Upper lobe of left lung (tissue), 6 donors: ENCODE data around the gene ATP8B1. TPM values are rescaled to one million over a fixed set of nuclear protein-coding genes. Genes with fewer than 3 reads are reported as not detected.
"Not testable (repeated sequence)": the region's sequence is repeated elsewhere in the genome, so short reads cannot be mapped to it uniquely, and the experiment has no call there.

Experiments used
- ATAC-seq, 2 donors: fragments of 200-7000 bp; cut with Tn5 transposase; one replicate each; pipeline ENCODE4 v1.9.1; 2022; ENCODE audit warnings: mild to moderate bottlenecking in 2 of 2, moderate library complexity in 2 of 2; ENCODE audit not compliant: low FRiP score in 2 of 2
- DNase-seq, 2 donors: peaks; one replicate each; pipeline ENCODE4 v3.0.0-alpha.2; 2019 to 2020
- H3K27ac ChIP-seq, 4 donors: fragments of 200-600 bp; sonication (generic); one replicate each; pipeline ENCODE4 v1.5.1; 2016 to 2019
- H3K27me3 ChIP-seq, 4 donors: fragments of 200-600 bp; sonication (generic); one replicate each; pipeline ENCODE4 v1.5.1; 2017 to 2019
- H3K36me3 ChIP-seq, 4 donors: fragments of 200-600 bp; sonication (generic); one replicate each; pipeline ENCODE4 v1.5.1; 2016 to 2019
- H3K4me1 ChIP-seq, 4 donors: fragments of 200-600 bp; sonication (generic); one replicate each; pipeline ENCODE4 v1.5.1; 2018 to 2019
- H3K4me3 ChIP-seq, 4 donors: fragments of 200-600 bp; sonication (generic); one replicate each; pipeline ENCODE4 v1.5.1; 2017 to 2019; ENCODE audit warnings: mild to moderate bottlenecking in 2 of 4, moderate library complexity in 1 of 4
- H3K9me3 ChIP-seq, 4 donors: fragments of 200-600 bp; sonication (generic); one replicate each; pipeline ENCODE4 v1.5.1; 2018 to 2019
- CTCF ChIP-seq, 6 experiments: fragments of 450-650 bp in 4 of 6; fragments of 200-600 bp in 2 of 6; sonication (generic) in 2 of 6; IDR thresholded peaks; one replicate each; pipeline ENCODE4 v1.5.1; 2016 to 2019; ENCODE audit warnings: antibody characterized with exemption in 6 of 6
- EP300 ChIP-seq, 4 donors: sonication (generic); formaldehyde crosslinking; IDR thresholded peaks; one replicate each; pipeline ENCODE4 v1.5.1; 2017; ENCODE audit warnings: antibody characterized with exemption in 4 of 4, control low read depth in 2 of 4
- POLR2A ChIP-seq, 4 donors: fragments of 450-650 bp; IDR thresholded peaks; one replicate each; pipeline ENCODE4 v1.5.1; 2016 to 2017; ENCODE audit warnings: antibody characterized with exemption in 4 of 4, mild to moderate bottlenecking in 2 of 4
- POLR2AphosphoS5 ChIP-seq, 2 donors: sonication (generic); formaldehyde crosslinking; IDR thresholded peaks; one replicate each; pipeline ENCODE4 v1.5.1; 2017; ENCODE audit warnings: antibody characterized with exemption in 2 of 2
- WGBS, 2 donors: methylation state at CpG; one replicate each; pipeline ENCODE4 v1.1.5; 2017 to 2018; 5-methylcytosine and 5-hydroxymethylcytosine counted together
- total RNA-seq, 6 donors: library from RNA; depleted of rRNA in 4 of 6; stranded (reverse); fragments of >200 nt in 4 of 6; gene quantifications; one replicate each; pipeline versions ENCODE4 v1.1.0 to v1.2.1, GENCODE V29; 2016 to 2021
- donor health status: DM: no; HTN: no; CAD: no; lungs with moderate emphysema.
- donor health status: DM: no; HTN: yes; CAD: no; lungs with severe emphysema.

ATP8B1 gene
- total RNA-seq, 6 donors from 2014 or later = 19.6 to 36.5 (median 26.0) TPM

GRCh38 chr18:57730146-57730545 is 73.0 kb downstream of the ATP8B1 start:
- DNase-seq (no peak), ATAC-seq (no peak)
- no peak overlapping the region for H3K27ac ChIP-seq
- no peak overlapping the region for H3K4me3 ChIP-seq
- WGBS, 2 donors = 94 to 95% methylated on average over 5 of the region's 5 CpGs
- peaks cover 0 to 26% (median 0%) of the 10 kb centered on the region in 4 donors for H3K36me3 ChIP-seq
- H3K9me3 ChIP-seq = no peaks in the 10 kb centered on the region
- peaks cover 0 to 23% (median 14%) of the 10 kb centered on the region in 4 donors for H3K4me1 ChIP-seq
- TF ChIP-seq POLR2AphosphoS5 (IDR thresholded peaks at IDR 0.05) (no peak), EP300 (IDR thresholded peaks at IDR 0.05) (no peak), CTCF (IDR thresholded peaks at IDR 0.05) (no peak), POLR2A (IDR thresholded peaks at IDR 0.05) (no peak)
- H3K27me3 ChIP-seq = no peaks in the 10 kb centered on the region

GRCh38 chr18:57728941-57729511 is 74.1 kb downstream of the ATP8B1 start:
- Histone ChIP-seq H3K9me3 (no peaks in the 10 kb centered on the region), H3K4me1 (peaks cover 0 to 23% (median 14%) of the 10 kb centered on the region in 4 donors), H3K27ac (peak overlapping the region in 2 of 4 donors; percentile 9 to 59), H3K4me3 (no peak overlapping the region), H3K36me3 (peaks cover 0 to 26% (median 0%) of the 10 kb centered on the region in 4 donors), H3K27me3 (no peaks in the 10 kb centered on the region)
- ATAC-seq (peak; percentile 58 to 84), DNase-seq (peak in 1 of 2 donors; percentile 28)
- TF ChIP-seq POLR2AphosphoS5 (IDR thresholded peaks at IDR 0.05) = no peak
- TF ChIP-seq CTCF (IDR thresholded peaks at IDR 0.05) = no peak
- TF ChIP-seq POLR2A (IDR thresholded peaks at IDR 0.05) = no peak
- TF ChIP-seq EP300 (IDR thresholded peaks at IDR 0.05) = no peak
- WGBS, 2 donors = 46 to 58% methylated on average over 11 of the region's 11 CpGs

- WGBS, 2 donors = 35 to 46% methylated on average over 6 of the region's 6 CpGs
Observed at GRCh38 chr18:57727952-57728807, 74.9 kb downstream of the ATP8B1 start.

GRCh38 chr18:57719211-57719935 is 83.7 kb downstream of the ATP8B1 start:
- peak in 1 of 2 donors; percentile 46 for DNase-seq
- H3K4me1 ChIP-seq, H3K9me3 ChIP-seq, ATAC-seq, H3K36me3 ChIP-seq, H3K27me3 ChIP-seq, H3K27ac ChIP-seq, H3K4me3 ChIP-seq: not testable (repeated sequence)
- WGBS, 2 donors = 89 to 91% methylated on average over 26 to 28 of the region's 31 CpGs

More at GRCh38 chr18:57727952-57728807, 74.9 kb downstream of the ATP8B1 start:
- no peak for DNase-seq
- H3K36me3 ChIP-seq = peaks cover 0 to 26% (median 0%) of the 10 kb centered on the region in 4 donors
- H3K4me1 ChIP-seq = peaks cover 0 to 23% (median 14%) of the 10 kb centered on the region in 4 donors
- ATAC-seq = no peak
- H3K27ac ChIP-seq = peak overlapping the region in 2 of 4 donors; percentile 59 to 67
- H3K4me3 ChIP-seq = no peak overlapping the region
- H3K27me3 ChIP-seq = no peaks in the 10 kb centered on the region
- H3K9me3 ChIP-seq = no peaks in the 10 kb centered on the region
- no peak for TF ChIP-seq CTCF (IDR thresholded peaks at IDR 0.05)
- no peak for TF ChIP-seq EP300 (IDR thresholded peaks at IDR 0.05)
- TF ChIP-seq POLR2AphosphoS5 (IDR thresholded peaks at IDR 0.05) = no peak
- no peak for TF ChIP-seq POLR2A (IDR thresholded peaks at IDR 0.05)

GRCh38 chr18:57716549-57716948 is 86.6 kb downstream of the ATP8B1 start:
- no peak overlapping the region for H3K4me3 ChIP-seq
- H3K36me3 ChIP-seq = no peaks in the 10 kb centered on the region
- H3K27ac ChIP-seq = no peak overlapping the region
- peaks cover 7 to 14% (median 13%) of the 10 kb centered on the region in 4 donors for H3K4me1 ChIP-seq
- WGBS, 2 donors = 85% methylated on average over 3 of the region's 3 CpGs
- DNase-seq (no peak), ATAC-seq (no peak)
- H3K9me3 ChIP-seq = no peaks in the 10 kb centered on the region
- H3K27me3 ChIP-seq = no peaks in the 10 kb centered on the region
- no peak for TF ChIP-seq EP300 (IDR thresholded peaks at IDR 0.05)
- TF ChIP-seq POLR2AphosphoS5 (IDR thresholded peaks at IDR 0.05) = no peak
- no peak for TF ChIP-seq CTCF (IDR thresholded peaks at IDR 0.05)
- TF ChIP-seq POLR2A (IDR thresholded peaks at IDR 0.05) = no peak
